OCI-LY1 (cell line): ENCODE measurements around the gene TP73.

ENCODE experiments used
- H2AFZ ChIP-seq: fragments of 200-600 bp; sonication (generic), shearing (Covaris generic); 2 replicates; pipeline ENCODE4 v1.6.0; 2014; ENCODE audit warnings: antibody characterized with exemption, mild to moderate bottlenecking, low read length
- H3F3A ChIP-seq: fragments of 200-600 bp; sonication (generic), shearing (Covaris generic); 2 replicates; pipeline ENCODE4 v1.6.0; 2014; ENCODE audit warnings: mild to moderate bottlenecking, antibody characterized with exemption, low read length, moderate library complexity; ENCODE audit not compliant: insufficient read depth
- H3K27ac ChIP-seq: fragments of 200-600 bp; sonication (generic); 2 replicates; pipeline ENCODE4 v1.5.1; 2014; ENCODE audit warnings: low read length, mixed run types, mild to moderate bottlenecking, low read depth; ENCODE audit not compliant: poor library complexity, severe bottlenecking
- H3K27me3 ChIP-seq: fragments of 200-600 bp; sonication (generic); 2 replicates; pipeline ENCODE4 v1.6.0; 2014; ENCODE audit warnings: antibody characterized with exemption, mild to moderate bottlenecking, low read length, moderate library complexity; ENCODE audit not compliant: insufficient read depth
- H3K36me3 ChIP-seq: fragments of 200-600 bp; sonication (generic); 2 replicates; pipeline ENCODE4 v1.6.1; 2014; ENCODE audit warnings: mild to moderate bottlenecking, antibody characterized with exemption, low read length, moderate library complexity, mixed read lengths; ENCODE audit not compliant: insufficient read depth
- H3K4me1 ChIP-seq: fragments of 200-600 bp; sonication (generic); 2 replicates; pipeline ENCODE4 v1.5.1; 2014; ENCODE audit warnings: mild to moderate bottlenecking, low read length, moderate library complexity; ENCODE audit not compliant: insufficient read depth, severe bottlenecking
- H3K4me2 ChIP-seq: fragments of 200-600 bp; sonication (generic), shearing (Covaris generic); 2 replicates; pipeline ENCODE4 v1.6.1; 2014; ENCODE audit warnings: low read length
- H3K4me3 ChIP-seq: fragments of 200-600 bp; sonication (generic); 2 replicates; pipeline ENCODE4 v1.5.1; 2014; ENCODE audit warnings: low read length, low read depth, mild to moderate bottlenecking, mixed read lengths; ENCODE audit not compliant: poor library complexity, severe bottlenecking
- H3K79me2 ChIP-seq: fragments of 200-600 bp; shearing (Covaris generic); 2 replicates; pipeline ENCODE4 v1.6.1; 2016; ENCODE audit warnings: mixed run types, low read length, mixed read lengths; ENCODE audit not compliant: insufficient read depth
- H3K9ac ChIP-seq: fragments of 200-600 bp; sonication (generic), shearing (Covaris generic); 2 replicates; pipeline ENCODE4 v1.6.1; 2014; ENCODE audit warnings: mild to moderate bottlenecking, low read length, mixed read lengths
- H3K9me2 ChIP-seq: fragments of 200-600 bp; sonication (generic), shearing (Covaris generic); 2 replicates; pipeline ENCODE4 v1.6.1; 2014; ENCODE audit warnings: low read depth, mild to moderate bottlenecking, low read length, mixed read lengths
- H3K9me3 ChIP-seq: fragments of 200-600 bp; shearing (Covaris generic); 2 replicates; pipeline ENCODE4 v1.6.1; 2014; ENCODE audit warnings: low read length, mixed read lengths
- H4K20me1 ChIP-seq: fragments of 200-600 bp; sonication (generic), shearing (Covaris generic); 2 replicates; pipeline ENCODE4 v1.6.0; 2016; ENCODE audit warnings: mild to moderate bottlenecking, low read length; ENCODE audit not compliant: insufficient read depth
- EZH2 ChIP-seq: fragments of 200-600 bp; sonication (generic), shearing (Covaris generic); IDR thresholded peaks from 2 replicates; pipeline ENCODE4 v1.8.0; 2017; ENCODE audit warnings: borderline replicate concordance, mixed run types, mild to moderate bottlenecking, antibody characterized with exemption, low read length, moderate library complexity, mixed read lengths
- TF ChIP-seq, protein P1 (sequence below): fragments of 200-600 bp; sonication (generic), shearing (Covaris generic); IDR thresholded peaks from 2 replicates; pipeline ENCODE4 v1.5.1; 2017; ENCODE audit warnings: mild to moderate bottlenecking, antibody characterized with exemption, low read length, moderate library complexity, mixed read lengths

TP73 gene

DNA sequence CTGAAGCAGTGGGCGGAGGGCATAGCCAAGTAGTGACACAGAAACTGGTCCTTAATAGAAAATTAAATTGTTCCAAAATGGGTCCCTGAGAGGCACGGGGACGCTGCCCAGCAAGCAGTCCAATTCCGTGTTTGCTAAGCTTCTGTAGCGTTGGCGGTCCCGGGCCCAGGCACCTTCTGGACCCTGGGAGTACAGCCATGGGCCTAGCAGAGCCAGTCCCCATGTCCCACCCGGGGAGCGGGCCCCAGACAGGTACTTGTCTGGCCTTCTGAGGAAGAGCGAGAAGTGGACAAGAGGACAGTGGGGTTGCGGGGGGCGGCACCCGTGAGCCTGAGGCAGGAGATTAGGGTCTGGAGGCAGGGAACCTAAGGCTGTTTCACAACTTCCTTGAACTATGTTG, 88.4 kb downstream of the TP73 start:
- Histone ChIP-seq H3K9me2 (no peaks in the 10 kb centered on the region), H2AFZ (no peak overlapping the region)

DNA sequence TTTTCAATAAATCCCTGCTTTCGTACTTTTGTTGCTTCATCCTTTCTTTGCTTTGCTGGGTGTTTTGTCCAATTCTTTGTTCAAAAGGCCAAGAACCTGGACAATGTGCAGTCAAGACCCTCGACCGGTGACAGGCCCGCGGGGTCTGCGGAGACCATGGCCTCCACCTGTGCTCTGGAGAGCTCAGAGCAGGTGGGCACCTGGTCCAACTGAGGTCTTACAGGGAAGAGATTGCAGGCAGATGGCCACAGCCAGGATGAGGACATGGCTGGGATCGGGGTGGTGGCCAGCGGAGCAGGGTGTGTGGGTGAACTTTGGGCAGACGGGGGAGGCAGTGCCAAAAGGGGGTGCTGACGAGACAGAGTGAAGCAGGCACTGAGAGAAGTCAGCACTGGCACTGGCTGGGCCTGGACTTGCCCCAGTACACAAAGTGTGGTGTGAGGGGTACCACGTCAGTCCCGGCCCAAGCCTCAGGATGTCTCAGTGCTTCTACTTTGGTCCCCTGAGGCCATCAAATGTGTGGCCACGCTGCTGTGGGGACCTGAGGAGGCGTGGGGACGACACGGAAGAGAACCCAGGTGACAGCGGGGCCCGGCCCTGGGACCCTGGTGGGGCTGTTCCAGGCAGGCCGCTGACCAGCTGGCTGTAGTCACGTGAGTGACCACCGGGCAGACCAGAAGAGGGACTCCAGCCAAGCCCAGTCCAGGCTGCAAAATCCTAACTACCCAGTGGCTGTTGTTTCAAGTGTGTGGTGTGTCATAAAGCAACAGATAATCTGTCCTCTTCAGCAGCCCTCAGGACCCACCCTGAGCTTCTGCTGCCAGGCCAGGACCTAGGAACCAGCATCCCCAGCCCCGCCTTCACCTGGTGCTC, 89.5 kb downstream of the TP73 start:
- Histone ChIP-seq H3F3A (no peaks in the 10 kb centered on the region), H3K4me2 (no peak overlapping the region), H2AFZ (no peak overlapping the region), H3K9ac (no peak overlapping the region), H3K27ac (no peak overlapping the region), H3K27me3 (no peaks in the 10 kb centered on the region), H4K20me1 (no peaks in the 10 kb centered on the region), H3K9me2 (no peaks in the 10 kb centered on the region), H3K36me3 (peaks cover 45% of the 10 kb centered on the region; the same call in 1 of the 2 replicates), H3K4me3 (no peak overlapping the region), H3K9me3 (no peaks in the 10 kb centered on the region), H3K79me2 (no peaks in the 10 kb centered on the region), H3K4me1 (peaks cover 23% of the 10 kb centered on the region)
- TF ChIP-seq, protein P1, sequence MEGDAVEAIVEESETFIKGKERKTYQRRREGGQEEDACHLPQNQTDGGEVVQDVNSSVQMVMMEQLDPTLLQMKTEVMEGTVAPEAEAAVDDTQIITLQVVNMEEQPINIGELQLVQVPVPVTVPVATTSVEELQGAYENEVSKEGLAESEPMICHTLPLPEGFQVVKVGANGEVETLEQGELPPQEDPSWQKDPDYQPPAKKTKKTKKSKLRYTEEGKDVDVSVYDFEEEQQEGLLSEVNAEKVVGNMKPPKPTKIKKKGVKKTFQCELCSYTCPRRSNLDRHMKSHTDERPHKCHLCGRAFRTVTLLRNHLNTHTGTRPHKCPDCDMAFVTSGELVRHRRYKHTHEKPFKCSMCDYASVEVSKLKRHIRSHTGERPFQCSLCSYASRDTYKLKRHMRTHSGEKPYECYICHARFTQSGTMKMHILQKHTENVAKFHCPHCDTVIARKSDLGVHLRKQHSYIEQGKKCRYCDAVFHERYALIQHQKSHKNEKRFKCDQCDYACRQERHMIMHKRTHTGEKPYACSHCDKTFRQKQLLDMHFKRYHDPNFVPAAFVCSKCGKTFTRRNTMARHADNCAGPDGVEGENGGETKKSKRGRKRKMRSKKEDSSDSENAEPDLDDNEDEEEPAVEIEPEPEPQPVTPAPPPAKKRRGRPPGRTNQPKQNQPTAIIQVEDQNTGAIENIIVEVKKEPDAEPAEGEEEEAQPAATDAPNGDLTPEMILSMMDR, result no peak
- no peak for TF ChIP-seq EZH2

More for the DNA sequence above, 88.4 kb downstream of the TP73 start:
- Histone ChIP-seq H3K9me3 (no peaks in the 10 kb centered on the region), H3K4me1 (peaks cover 12% of the 10 kb centered on the region), H3K36me3 (peaks cover 52% of the 10 kb centered on the region; the same call in 1 of the 2 replicates), H3F3A (no peaks in the 10 kb centered on the region), H3K4me2 (no peak overlapping the region), H3K9ac (no peak overlapping the region), H3K27me3 (no peaks in the 10 kb centered on the region), H3K27ac (no peak overlapping the region), H3K4me3 (no peak overlapping the region), H3K79me2 (no peaks in the 10 kb centered on the region), H4K20me1 (no peaks in the 10 kb centered on the region)
- TF ChIP-seq, protein P1, result no peak
- TF ChIP-seq EZH2, result no peak

DNA sequence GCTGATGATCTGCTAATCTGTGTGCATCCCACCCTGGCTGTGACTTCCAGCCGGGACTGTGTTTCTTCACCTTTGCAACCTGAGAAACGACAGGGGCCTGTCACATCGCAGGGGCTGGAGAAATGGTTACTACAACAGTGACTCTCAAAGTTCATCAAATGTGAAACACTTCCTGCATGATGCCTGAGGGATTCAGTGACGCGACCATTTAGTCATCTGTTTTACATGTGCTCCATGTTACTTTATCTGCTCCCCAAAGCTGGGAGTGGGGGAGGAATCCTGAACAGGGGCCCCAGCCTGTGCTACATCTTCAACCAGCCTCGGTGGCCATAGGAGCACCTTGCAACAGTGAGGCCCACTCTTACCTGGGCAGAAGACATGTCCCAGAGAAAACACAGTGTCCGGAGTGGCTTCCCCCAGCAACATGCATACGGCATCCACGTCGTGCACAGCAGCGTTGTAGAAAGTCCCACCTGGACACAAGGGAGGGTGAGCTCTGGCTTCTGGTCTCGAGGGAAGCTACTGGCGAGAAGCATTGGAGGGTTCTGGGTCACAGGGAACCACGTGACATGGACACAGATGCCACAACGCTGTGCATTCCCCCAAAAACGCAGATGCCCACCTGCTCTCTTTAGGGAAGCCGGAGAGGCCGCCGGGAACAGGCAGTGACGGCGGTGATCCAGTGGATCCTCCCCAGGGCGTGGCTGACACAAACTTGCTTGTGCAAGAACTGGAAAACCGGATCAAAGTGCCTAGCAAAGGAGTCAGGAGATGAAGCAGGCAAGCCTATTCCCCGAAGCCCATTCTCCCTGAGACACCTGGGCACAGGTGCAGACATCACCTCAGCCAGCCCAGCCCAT, 90.4 kb downstream of the TP73 start:
- no peak overlapping the region for H3K4me2 ChIP-seq
- no peaks in the 10 kb centered on the region for H3K9me2 ChIP-seq
- no peaks in the 10 kb centered on the region for H4K20me1 ChIP-seq
- H3K79me2 ChIP-seq, result no peaks in the 10 kb centered on the region
- no peak overlapping the region for H3K4me3 ChIP-seq
- no peaks in the 10 kb centered on the region for H3F3A ChIP-seq
- peaks cover 40% of the 10 kb centered on the region; the same call in 1 of the 2 replicates for H3K36me3 ChIP-seq
- H3K27ac ChIP-seq, result no peak overlapping the region
- no peaks in the 10 kb centered on the region for H3K9me3 ChIP-seq
- TF ChIP-seq EZH2, result no peak
- TF ChIP-seq, protein P1, result no peak
- H3K27me3 ChIP-seq, result no peaks in the 10 kb centered on the region
- no peak overlapping the region for H2AFZ ChIP-seq
- H3K9ac ChIP-seq, result no peak overlapping the region
- peaks cover 27% of the 10 kb centered on the region for H3K4me1 ChIP-seq
